ENCODE results near the gene TMC4. TPM values are rescaled to one million over a fixed set of nuclear protein-coding genes. Genes with fewer than 3 reads are reported as not detected.

TMC4 gene
- total RNA-seq, 1 donor from 2014 or later = 23.2 TPM

DNA sequence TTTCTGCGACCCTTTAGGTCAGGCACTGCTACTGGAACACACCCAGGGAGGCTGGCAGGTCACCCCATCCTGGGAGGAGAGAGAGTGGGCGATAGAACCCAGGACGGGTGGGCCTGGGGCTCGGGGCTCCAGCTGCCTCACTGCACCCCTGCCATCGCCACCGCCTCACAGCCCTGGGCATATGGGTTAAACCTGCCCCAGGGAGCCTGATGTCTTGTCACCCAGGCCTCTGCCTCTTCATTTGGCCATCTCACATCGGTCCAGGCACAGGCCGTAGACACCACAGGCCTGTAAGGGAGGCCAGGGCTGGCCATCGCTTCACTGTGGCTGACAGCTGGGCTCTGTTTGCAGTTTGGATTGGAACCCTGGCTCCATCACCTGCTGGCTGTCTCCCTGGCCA is 47.2 kb downstream of the TMC4 start:
- Histone ChIP-seq H3K36me3 (ENCODE audit: control insufficient read depth, insufficient read depth, low read length) (peaks cover 29% of the 10 kb centered on the region), H3K4me3 (ENCODE audit: low read depth, low read length) (no peak overlapping the region), H3K27me3 (ENCODE audit: control insufficient read depth, insufficient read depth, low read length) (no peaks in the 10 kb centered on the region)
- TF ChIP-seq, protein P1, sequence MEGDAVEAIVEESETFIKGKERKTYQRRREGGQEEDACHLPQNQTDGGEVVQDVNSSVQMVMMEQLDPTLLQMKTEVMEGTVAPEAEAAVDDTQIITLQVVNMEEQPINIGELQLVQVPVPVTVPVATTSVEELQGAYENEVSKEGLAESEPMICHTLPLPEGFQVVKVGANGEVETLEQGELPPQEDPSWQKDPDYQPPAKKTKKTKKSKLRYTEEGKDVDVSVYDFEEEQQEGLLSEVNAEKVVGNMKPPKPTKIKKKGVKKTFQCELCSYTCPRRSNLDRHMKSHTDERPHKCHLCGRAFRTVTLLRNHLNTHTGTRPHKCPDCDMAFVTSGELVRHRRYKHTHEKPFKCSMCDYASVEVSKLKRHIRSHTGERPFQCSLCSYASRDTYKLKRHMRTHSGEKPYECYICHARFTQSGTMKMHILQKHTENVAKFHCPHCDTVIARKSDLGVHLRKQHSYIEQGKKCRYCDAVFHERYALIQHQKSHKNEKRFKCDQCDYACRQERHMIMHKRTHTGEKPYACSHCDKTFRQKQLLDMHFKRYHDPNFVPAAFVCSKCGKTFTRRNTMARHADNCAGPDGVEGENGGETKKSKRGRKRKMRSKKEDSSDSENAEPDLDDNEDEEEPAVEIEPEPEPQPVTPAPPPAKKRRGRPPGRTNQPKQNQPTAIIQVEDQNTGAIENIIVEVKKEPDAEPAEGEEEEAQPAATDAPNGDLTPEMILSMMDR (IDR thresholded peaks at IDR 0.05; ENCODE audit: insufficient read depth, low read length, severe bottlenecking) = no peak
- DNase-seq (ENCODE audit: low read depth) (no peak), FAIRE-seq (no peak)

DNA sequence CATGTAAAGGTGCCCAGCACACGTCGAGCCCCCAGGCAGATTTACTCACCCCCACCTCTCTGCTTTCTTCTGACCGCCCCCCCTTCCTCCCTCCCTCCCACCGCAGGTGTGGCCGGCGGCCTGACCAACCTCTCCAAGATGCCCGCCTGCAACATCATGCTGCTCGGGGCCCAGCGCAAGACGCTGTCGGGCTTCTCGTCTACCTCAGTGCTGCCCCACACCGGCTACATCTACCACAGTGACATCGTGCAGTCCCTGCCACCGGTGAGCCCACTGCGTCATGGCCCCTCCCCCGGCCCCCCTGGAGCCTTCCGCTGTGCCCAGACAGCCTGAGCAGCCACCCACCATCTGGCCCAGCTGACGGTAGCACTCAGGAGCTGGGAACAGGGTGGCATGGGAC is 48.6 kb downstream of the TMC4 start:
- DNase-seq (ENCODE audit: low read depth) = no peak
- Histone ChIP-seq H3K27me3 (ENCODE audit: control insufficient read depth, insufficient read depth, low read length) (no peaks in the 10 kb centered on the region), H3K36me3 (ENCODE audit: control insufficient read depth, insufficient read depth, low read length) (peaks cover 30% of the 10 kb centered on the region), H3K4me3 (ENCODE audit: low read depth, low read length) (no peak overlapping the region)
- FAIRE-seq = no peak
- TF ChIP-seq, protein P1 (IDR thresholded peaks at IDR 0.05; ENCODE audit: insufficient read depth, low read length, severe bottlenecking) = no peak

DNA sequence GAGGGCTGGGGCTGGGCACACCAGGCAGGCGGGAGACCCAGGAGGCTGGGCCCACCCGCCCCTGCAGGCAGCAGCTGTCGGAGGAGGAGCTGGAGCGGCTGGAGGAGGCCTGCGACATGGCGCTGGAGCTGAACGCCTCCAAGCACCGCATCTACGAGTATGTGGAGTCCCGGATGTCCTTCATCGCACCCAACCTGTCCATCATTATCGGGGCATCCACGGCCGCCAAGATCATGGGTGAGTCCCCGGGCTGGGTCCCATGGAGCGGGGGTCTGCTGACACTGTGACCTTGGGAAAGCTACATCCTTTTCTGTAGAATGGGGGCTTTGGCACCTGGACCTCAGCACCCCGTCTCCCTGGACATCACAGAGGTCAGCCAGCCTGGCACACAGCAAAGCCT is 49.3 kb downstream of the TMC4 start:
- Histone ChIP-seq H3K36me3 (ENCODE audit: control insufficient read depth, insufficient read depth, low read length) (peaks cover 27% of the 10 kb centered on the region), H3K4me3 (ENCODE audit: low read depth, low read length) (no peak overlapping the region), H3K27me3 (ENCODE audit: control insufficient read depth, insufficient read depth, low read length) (no peaks in the 10 kb centered on the region)
- no peak for FAIRE-seq
- TF ChIP-seq, protein P1 (IDR thresholded peaks at IDR 0.05; ENCODE audit: insufficient read depth, low read length, severe bottlenecking) = no peak
- no peak for DNase-seq (ENCODE audit: low read depth)

DNA sequence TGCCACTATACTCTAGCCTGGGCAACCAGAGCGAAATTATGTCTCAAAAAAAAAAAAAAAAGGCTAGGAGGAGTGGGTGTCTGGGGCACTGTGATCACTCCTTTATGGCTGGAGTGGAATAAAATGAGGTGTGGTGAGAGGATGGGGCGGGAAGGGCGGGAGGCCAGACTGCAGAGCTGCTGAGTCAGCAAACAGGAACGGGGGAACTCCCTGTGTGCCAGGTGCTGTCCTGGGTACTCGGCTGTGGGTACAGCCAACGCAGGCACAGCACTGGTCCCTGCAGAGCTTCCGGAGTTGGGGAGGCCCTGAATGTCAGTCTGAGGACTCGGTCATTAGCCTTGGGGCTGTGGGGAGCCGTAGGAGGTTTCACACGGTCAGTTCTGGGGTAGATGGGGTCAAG is 51.7 kb downstream of the TMC4 start:
- FAIRE-seq (no peak), DNase-seq (ENCODE audit: low read depth) (no peak)
- Histone ChIP-seq H3K36me3 (ENCODE audit: control insufficient read depth, insufficient read depth, low read length) (peaks cover 27% of the 10 kb centered on the region), H3K27me3 (ENCODE audit: control insufficient read depth, insufficient read depth, low read length) (no peaks in the 10 kb centered on the region), H3K4me3 (ENCODE audit: low read depth, low read length) (no peak overlapping the region)
- TF ChIP-seq, protein P1 (IDR thresholded peaks at IDR 0.05; ENCODE audit: insufficient read depth, low read length, severe bottlenecking) = no peak

DNA sequence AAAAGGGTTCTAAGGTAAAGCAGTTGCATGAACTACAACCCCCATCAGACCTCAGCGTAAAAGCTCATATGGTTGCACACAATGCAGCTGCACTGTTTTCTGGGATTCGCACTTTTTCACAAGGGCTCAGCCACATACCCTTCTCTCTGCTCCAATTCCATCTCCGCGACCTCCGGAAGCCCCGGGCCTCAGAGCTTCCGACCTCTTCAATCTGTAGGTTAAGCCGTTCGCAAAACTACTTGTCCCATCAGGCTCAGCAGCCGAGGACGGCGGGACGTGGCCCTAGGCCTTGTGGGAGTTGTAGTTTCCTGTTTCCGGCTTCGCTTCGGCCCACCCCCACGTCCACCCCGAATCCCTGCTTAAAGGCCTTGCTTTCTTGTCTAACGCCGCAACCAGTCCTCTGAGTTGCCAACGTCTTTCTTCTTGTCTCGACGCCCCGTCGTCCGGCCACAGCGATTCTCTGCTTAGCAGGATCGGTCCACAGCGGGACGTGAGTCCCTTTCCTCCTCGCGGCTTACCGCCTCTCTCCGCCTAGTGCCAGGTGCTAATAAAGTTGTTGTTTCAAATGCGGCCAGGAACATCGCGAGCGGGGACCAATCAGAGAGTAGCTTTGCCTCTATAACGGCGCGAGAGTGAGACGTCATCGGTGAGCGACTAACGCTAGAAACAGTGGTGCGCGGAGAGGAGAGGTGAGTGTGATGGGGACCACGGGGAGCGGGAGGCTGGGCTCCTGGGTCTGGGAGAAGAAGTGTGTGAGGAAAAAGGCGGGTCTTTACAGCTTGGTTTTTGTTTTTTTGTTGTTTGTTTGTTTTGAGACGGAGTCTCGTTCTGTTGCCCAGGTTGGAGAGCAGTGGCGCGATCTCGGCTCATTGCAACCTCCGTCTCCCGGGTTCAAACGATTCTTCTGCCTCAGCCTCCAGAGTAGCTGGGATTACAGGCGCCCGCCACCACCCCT is 57.6 kb downstream of the TMC4 start, which contains the start of the genes PRPF31 and TFPT:
Gene PRPF31, plus strand, starts transcription at position 646 of the 955 bp plus-strand sequence. CDS start 2,525 bp downstream, outside the sequence.
Gene TFPT, minus strand, starts transcription at position 549 of the 955 bp plus-strand sequence. Its CDS starts 388 bp downstream, at position 161.
- peak; percentile 91 for DNase-seq (ENCODE audit: low read depth)
- TF ChIP-seq, protein P1 (IDR thresholded peaks at IDR 0.05; ENCODE audit: insufficient read depth, low read length, severe bottlenecking) = no peak
- Histone ChIP-seq H3K27me3 (ENCODE audit: control insufficient read depth, insufficient read depth, low read length) (no peaks in the 10 kb centered on the region), H3K36me3 (ENCODE audit: control insufficient read depth, insufficient read depth, low read length) (peaks cover 10% of the 10 kb centered on the region), H3K4me3 (ENCODE audit: low read depth, low read length) (peak within 1 kb of the TSS; percentile 45)
- peak; percentile 95 for FAIRE-seq

All from bronchial epithelial cell (primary cell).